GM12875 (cell line): ENCODE results near the gene IGLL1.

Experiments used
- H3K4me3 ChIP-seq: one replicate; pipeline ENCODE4 v1.5.1; 2011; ENCODE audit warnings: low read depth, low read length, control low read depth
- CTCF ChIP-seq: IDR thresholded peaks from 2 replicates; pipeline ENCODE4 v1.5.1; 2011; ENCODE audit warnings: low read depth, mild to moderate bottlenecking, control low read depth, inconsistent platforms, low read length, moderate library complexity, borderline replicate concordance; ENCODE audit not compliant: insufficient read depth

Gene IGLL1

GRCh38 chr22:23524226-23524625 lies 55.9 kb downstream of the IGLL1 start:
- no peak overlapping the region for H3K4me3 ChIP-seq
- TF ChIP-seq CTCF = no peak

GRCh38 chr22:23523713-23524112 lies 56.4 kb downstream of the IGLL1 start:
- no peak for TF ChIP-seq CTCF
- H3K4me3 ChIP-seq = no peak overlapping the region
